Skeletal muscle tissue (tissue), 4 donors: ENCODE results near the gene ASPSCR1. TPM values are rescaled to one million over a fixed set of nuclear protein-coding genes. Genes with fewer than 3 reads are reported as not detected.

Source experiments
- H3K27ac ChIP-seq: one replicate; pipeline ENCODE4 v1.7.0; 2013; ENCODE audit warnings: mild to moderate bottlenecking, low read depth, low read length, inconsistent platforms
- H3K27me3 ChIP-seq, 3 donors: one replicate each; pipeline ENCODE4 v1.7.0; 2013; ENCODE audit warnings: low read length in 3 of 3; ENCODE audit not compliant: control insufficient read depth in 3 of 3, insufficient read depth in 3 of 3
- H3K36me3 ChIP-seq, 3 donors: one replicate each; pipeline ENCODE4 v1.7.0; 2013; ENCODE audit warnings: low read length in 3 of 3; ENCODE audit not compliant: control insufficient read depth in 3 of 3, insufficient read depth in 3 of 3
- H3K4me1 ChIP-seq, 3 donors: one replicate each; pipeline ENCODE4 v1.7.0; 2013; ENCODE audit warnings: low read length in 3 of 3, mild to moderate bottlenecking in 3 of 3; ENCODE audit not compliant: control insufficient read depth in 3 of 3, insufficient read depth in 3 of 3
- H3K4me3 ChIP-seq, 3 donors: one replicate each; pipeline ENCODE4 v1.7.0; 2013; ENCODE audit warnings: low read length in 3 of 3
- H3K9ac ChIP-seq, 3 donors: one replicate each; pipeline ENCODE4 v1.7.0; 2013; ENCODE audit warnings: low read length in 3 of 3, mild to moderate bottlenecking in 3 of 3, moderate library complexity in 2 of 3, low read depth in 1 of 3
- H3K9me3 ChIP-seq, 3 donors: one replicate each; pipeline ENCODE4 v1.7.0; 2013; ENCODE audit warnings: low read length in 3 of 3; ENCODE audit not compliant: control insufficient read depth in 3 of 3
- total RNA-seq: library from RNA; depleted of rRNA; stranded (reverse); fragments of >200 nt; gene quantifications from one replicate; pipeline ENCODE4 v1.2.3, GENCODE V29; 2014
- donor health status: Osteomylitis.

The ASPSCR1 gene
- total RNA-seq, 1 donor from 2014 or later, result 18.8 TPM

DNA sequence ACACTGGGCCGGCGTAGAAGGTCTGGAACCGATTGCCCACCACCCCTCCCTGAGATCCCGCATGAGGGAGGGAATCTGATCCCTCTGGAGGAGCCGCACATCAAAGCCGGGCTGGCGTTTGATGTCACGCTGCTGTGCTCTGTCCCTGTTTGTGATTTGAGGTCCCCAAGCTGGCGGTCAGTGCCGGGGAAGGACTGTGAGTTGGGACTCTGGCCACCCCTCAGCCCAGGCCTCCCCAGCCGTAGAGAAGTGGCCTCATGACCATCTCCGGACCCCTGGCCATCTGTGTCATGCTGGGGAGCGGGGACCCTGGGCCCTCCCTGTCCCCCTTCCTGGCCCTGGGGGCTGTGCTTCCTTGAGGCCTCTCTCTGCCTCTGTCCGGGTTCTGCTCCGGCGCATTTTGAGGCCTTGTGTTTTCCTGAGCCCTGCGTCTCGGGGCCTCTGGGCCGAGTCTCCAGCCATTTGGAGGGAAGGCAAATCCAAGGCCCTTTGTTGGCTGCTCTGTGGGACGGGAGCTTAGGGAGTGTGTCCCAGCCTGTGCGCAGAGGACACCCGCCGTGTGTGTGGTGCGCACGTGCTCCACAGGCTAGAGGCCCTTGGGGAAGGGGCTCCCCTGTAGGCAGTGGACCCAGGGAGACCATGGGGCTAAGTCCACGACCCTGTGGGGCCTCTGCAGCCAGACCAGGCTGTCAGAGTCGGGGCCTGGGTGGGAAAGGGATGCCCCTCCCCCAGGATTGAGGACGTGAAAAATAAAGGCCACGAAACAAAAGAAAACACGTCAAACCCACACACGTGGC lies 15.1 kb downstream of the ASPSCR1 start:
- H3K4me1 ChIP-seq, result peaks cover 23 to 38% (median 31%) of the 10 kb centered on the region in 3 donors
- peak overlapping the region; percentile 7 to 67 (median 52) for H3K4me3 ChIP-seq
- H3K27me3 ChIP-seq, result no peaks in the 10 kb centered on the region
- H3K36me3 ChIP-seq, result peaks cover 5 to 15% (median 9%) of the 10 kb centered on the region in 3 donors
- peak overlapping the region; percentile 56 to 81 (median 65) for H3K9ac ChIP-seq
- no peaks in the 10 kb centered on the region for H3K9me3 ChIP-seq
- H3K27ac ChIP-seq, result peak overlapping the region; percentile 73

DNA sequence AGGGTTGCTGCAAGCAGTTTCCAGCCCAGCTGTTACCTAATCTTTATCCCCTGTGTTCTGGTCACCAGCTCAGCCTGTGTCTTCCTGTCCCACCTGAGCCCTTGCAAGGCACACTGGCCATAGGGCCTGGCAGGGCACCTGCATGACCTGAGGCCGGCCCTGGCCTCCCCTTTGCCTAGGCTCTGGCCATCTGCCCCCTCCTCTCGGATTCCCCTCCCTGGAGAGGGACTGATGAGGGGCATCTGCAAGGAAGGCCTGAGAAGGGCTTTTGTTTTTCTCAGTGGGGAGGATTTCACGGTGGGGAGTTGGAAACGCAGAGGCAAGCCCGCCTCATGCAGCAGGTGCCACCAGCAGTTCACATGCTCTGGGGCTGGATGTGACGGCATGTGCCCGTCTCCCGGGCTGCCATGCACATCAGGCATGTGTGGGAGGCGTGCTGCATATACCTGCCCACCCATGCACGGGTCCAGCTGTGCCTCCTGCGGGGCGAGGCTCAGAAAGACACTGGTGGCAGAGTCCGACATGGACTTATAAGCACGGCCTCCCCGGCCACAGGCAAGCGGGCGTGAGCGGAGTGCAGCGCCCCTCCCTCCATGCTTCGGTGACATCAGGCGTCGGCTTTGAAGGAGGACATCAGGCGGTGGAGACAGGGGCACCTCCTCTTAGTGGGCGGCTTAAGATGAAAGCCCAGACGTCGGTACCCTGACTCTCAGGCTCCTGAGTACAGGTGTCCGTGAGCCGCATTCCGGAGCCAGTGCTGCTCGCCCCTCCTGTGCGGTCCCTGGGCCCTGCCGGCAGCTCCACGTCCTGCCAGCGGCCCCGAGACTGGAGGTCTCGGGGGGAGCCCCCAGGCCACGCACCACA lies 16.5 kb downstream of the ASPSCR1 start:
- Histone ChIP-seq H3K27me3 (no peaks in the 10 kb centered on the region), H3K27ac (no peak overlapping the region), H3K4me1 (peaks cover 33 to 48% (median 38%) of the 10 kb centered on the region in 3 donors), H3K9ac (no peak overlapping the region), H3K36me3 (peaks cover 5 to 14% (median 9%) of the 10 kb centered on the region in 3 donors), H3K4me3 (no peak overlapping the region), H3K9me3 (no peaks in the 10 kb centered on the region)

DNA sequence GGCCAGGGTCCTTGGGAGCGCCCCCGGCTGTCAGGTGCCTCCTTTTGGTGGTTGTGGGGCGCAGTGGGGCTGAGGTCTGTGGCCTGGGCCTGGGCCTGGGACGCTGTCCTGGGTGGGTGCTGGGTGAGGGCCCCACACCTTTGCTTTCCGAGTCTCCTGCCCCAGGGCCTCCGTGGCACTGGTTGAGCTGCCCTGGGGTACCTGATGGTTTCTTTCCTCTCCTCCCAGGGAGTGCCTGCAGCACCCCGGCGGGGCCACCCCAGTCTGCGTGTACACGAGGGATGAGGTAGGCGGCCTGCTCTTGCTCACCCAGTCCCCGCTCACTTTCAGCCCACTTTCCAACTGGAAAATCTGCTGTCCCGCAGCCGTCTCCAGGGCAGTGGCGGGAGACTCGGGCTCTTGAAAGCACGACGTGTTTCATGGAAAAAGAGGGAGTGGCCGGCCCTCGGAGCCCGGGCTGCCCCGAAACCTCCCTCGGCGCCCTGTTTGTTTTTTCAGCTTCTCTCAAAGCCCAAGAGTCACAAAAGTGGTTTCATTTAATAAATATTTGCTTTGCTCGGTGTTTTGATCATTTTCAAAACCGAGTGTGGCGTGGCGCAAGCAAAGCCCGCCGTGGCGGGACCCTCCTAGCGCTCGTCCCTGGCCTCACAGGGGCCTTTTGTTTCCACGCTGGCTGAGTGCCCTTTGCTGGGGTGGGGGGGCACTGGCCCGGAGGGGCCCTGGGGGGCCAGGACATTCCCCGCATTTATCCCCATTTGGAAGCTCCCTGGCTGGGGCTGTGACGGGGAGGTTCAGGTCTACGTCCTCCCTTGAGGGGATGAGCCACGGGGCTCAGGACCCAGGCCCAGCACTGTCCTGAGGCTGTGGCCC lies 17.4 kb downstream of the ASPSCR1 start:
- Histone ChIP-seq H3K4me3 (no peak overlapping the region), H3K27me3 (no peaks in the 10 kb centered on the region), H3K9me3 (no peaks in the 10 kb centered on the region), H3K27ac (no peak overlapping the region), H3K36me3 (peaks cover 5 to 14% (median 9%) of the 10 kb centered on the region in 3 donors), H3K4me1 (peaks cover 37 to 53% (median 43%) of the 10 kb centered on the region in 3 donors), H3K9ac (no peak overlapping the region)

DNA sequence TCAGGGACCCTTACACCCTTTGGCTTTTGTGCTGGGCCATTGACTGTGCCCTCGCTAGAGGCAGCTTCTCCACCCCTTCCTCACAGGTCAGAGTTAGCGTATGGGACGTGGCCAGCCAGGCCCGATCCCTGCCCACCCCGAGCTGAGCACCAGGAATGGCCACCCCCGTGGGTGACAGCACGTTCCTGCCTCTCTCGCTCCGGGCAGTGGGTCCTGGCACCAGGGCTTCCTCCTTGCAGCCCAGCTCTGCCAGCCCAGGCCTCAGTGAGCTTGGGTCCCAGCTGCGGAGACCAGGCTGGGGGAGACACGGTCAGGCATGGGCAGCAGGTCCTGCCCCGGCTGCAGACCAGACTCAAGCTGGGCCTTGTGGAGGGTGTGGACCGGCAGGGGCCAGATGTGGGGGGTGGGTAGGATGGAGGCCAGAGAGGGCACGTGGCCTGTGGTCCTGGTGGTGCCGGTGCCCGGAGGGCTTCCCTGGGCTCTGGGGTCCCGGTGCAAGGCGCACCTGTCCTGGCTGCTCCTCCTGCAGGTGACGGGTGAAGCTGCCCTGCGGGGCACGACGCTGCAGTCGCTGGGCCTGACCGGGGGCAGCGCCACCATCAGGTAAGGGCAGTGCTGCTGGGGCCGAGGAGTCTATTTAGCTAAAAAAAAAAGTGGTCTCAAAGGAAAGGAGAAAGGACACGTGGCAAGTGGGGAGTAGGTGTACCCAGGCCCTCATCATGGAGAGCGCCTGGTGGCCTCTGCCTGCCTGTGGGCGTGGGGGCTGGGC lies 18.2 kb downstream of the ASPSCR1 start:
- no peak overlapping the region for H3K9ac ChIP-seq
- H3K4me1 ChIP-seq, result peaks cover 39 to 55% (median 46%) of the 10 kb centered on the region in 3 donors
- no peak overlapping the region for H3K27ac ChIP-seq
- no peak overlapping the region for H3K4me3 ChIP-seq
- peaks cover 5 to 14% (median 9%) of the 10 kb centered on the region in 3 donors for H3K36me3 ChIP-seq
- no peaks in the 10 kb centered on the region for H3K27me3 ChIP-seq
- H3K9me3 ChIP-seq, result no peaks in the 10 kb centered on the region

DNA sequence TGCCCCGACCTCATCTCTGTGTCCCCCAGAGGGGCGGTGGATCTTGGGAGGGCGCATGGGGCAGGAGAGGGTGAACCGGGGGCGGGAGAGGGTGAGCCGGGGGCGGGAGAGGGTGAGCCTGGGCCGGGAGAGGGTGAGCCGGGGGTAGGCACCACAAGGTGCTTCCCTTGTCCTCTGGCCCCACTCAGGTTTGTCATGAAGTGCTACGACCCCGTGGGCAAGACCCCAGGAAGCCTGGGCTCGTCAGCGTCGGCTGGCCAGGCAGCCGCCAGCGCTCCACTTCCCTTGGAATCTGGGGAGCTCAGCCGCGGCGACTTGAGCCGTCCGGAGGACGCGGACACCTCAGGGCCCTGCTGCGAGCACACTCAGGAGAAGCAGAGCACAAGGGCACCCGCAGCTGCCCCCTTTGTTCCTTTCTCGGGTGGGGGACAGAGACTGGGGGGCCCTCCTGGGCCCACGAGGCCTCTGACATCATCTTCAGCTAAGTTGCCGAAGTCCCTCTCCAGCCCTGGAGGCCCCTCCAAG lies 18.9 kb downstream of the ASPSCR1 start:
- H3K4me3 ChIP-seq, result no peak overlapping the region
- H3K9me3 ChIP-seq, result no peaks in the 10 kb centered on the region
- H3K36me3 ChIP-seq, result peaks cover 5 to 14% (median 9%) of the 10 kb centered on the region in 3 donors
- H3K27me3 ChIP-seq, result no peaks in the 10 kb centered on the region
- peaks cover 38 to 55% (median 46%) of the 10 kb centered on the region in 3 donors for H3K4me1 ChIP-seq
- H3K9ac ChIP-seq, result no peak overlapping the region
- H3K27ac ChIP-seq, result no peak overlapping the region

DNA sequence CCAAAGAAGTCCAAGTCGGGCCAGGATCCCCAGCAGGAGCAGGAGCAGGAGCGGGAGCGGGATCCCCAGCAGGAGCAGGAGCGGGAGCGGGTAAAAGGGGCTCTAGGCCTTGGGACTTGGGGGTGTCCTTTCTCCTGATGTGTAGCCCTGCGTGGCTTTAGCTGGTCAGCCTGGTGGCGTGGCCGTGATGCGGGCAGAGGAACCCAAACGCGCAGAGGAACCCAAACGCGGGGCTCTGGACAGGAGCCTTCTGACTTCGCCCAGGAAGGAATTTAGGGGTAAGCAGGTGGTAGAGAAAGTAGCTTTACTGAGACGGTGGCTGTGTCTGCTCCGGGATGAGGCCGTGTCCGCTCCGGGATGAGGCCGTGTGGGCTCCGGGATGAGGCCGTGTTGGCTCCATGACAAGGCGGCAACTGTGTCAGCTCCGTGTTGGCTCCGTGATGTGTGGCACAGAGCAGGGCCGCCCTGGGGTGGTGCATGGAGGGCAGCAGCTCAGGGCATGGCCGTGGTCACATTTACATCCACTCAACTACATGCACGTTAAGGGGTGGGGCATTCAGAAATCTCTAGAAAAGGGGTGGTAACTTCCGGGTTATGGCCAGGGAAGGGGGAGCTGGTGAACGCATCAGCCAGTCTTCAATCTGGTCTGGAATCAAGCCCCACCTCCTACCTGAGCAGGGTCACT lies 19.5 kb downstream of the ASPSCR1 start:
- Histone ChIP-seq H3K36me3 (peaks cover 5 to 14% (median 9%) of the 10 kb centered on the region in 3 donors), H3K4me3 (no peak overlapping the region), H3K9me3 (no peaks in the 10 kb centered on the region), H3K4me1 (peaks cover 33 to 54% (median 45%) of the 10 kb centered on the region in 3 donors), H3K27me3 (no peaks in the 10 kb centered on the region), H3K27ac (no peak overlapping the region), H3K9ac (no peak overlapping the region)

DNA sequence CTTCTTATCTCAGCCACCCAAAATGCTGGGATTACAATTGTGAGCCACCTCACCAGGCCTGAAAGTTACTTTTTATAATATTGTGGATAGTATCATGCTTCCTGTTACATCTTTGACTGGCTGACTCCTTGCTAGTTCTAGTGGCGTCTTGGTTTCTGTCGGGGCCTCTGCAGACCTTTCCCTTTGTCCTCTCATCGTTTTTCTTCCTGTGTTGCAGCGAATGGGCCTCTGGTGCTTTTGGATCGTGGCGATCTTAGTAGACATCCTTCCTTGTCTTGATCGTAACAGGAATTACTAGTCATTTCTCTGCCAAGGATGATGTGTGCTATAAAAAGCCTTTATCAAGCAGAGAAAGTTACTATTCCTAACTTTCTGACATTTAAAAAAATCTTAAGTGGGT lies 20.8 kb downstream of the ASPSCR1 start:
- Histone ChIP-seq H3K4me1 (peaks cover 30 to 49% (median 44%) of the 10 kb centered on the region in 3 donors), H3K9me3 (no peaks in the 10 kb centered on the region), H3K4me3 (no peak overlapping the region), H3K36me3 (peaks cover 5 to 14% (median 9%) of the 10 kb centered on the region in 3 donors), H3K9ac (no peak overlapping the region), H3K27ac (no peak overlapping the region), H3K27me3 (no peaks in the 10 kb centered on the region)

DNA sequence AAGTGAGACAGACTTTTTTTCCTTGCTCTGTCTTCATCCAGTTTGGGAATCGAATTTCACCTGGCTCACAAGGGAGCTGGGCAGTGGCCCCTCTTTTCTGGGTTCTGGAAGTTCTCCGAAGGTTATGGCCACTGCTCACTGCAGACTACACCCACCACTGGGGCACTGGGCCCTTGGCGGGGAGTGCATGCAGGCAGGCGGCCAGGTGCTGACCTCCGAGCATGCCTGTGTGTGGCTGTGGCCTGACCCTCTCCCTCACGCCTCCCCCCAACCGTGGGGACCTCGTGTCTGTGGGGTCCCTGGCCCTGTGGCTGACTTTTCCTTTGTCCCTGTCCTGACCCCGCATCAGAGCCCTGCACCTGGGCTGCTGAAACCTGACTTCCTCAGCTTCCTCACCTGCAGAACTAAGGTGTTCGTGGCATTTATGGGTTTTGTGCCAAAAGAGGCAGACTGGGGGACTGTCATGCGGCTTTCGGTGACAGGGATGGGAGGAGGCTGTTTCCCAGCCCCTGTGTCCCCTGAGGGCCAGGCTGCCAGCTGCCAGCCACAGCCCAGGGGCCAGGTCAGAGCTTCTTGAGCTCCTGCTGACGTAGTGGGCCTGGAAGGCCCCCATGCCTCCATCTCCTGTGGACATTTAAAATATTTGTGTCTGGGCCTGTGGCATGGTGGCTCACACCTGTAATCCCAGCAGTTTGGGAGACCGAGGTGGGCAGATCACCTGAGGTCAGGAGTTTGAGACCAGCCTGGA lies 21.4 kb downstream of the ASPSCR1 start:
- peaks cover 37 to 51% (median 46%) of the 10 kb centered on the region in 3 donors for H3K4me1 ChIP-seq
- H3K9ac ChIP-seq, result peak overlapping the region in 1 of 3 donors; percentile 16
- H3K36me3 ChIP-seq, result peaks cover 5 to 11% (median 9%) of the 10 kb centered on the region in 3 donors
- H3K4me3 ChIP-seq, result no peak overlapping the region
- H3K27me3 ChIP-seq, result no peaks in the 10 kb centered on the region
- H3K9me3 ChIP-seq, result no peaks in the 10 kb centered on the region
- H3K27ac ChIP-seq, result no peak overlapping the region
